ENCODE data around the gene KAZN.

KAZN gene

GRCh38 chr1:14897997-14898645 is 299.6 kb downstream of the KAZN start:
- Histone ChIP-seq H3K27ac (ENCODE audit: low read depth, low read length, poor library complexity, severe bottlenecking) (no peak overlapping the region), H3F3A (ENCODE audit: insufficient read depth, low read length) (no peaks in the 10 kb centered on the region), H3K9me3 (ENCODE audit: low read length) (no peaks in the 10 kb centered on the region), H3K36me3 (ENCODE audit: insufficient read depth, low read length) (no peaks in the 10 kb centered on the region), H4K20me1 (ENCODE audit: insufficient read depth, low read length) (no peaks in the 10 kb centered on the region), H3K4me2 (ENCODE audit: low read length) (no peak overlapping the region), H3K79me2 (ENCODE audit: insufficient read depth, low read length) (no peaks in the 10 kb centered on the region), H2AFZ (ENCODE audit: low read length) (no peak overlapping the region), H3K9me2 (ENCODE audit: low read depth, low read length) (no peaks in the 10 kb centered on the region), H3K9ac (ENCODE audit: low read length) (no peak overlapping the region), H3K27me3 (ENCODE audit: insufficient read depth, low read length) (no peaks in the 10 kb centered on the region; the same call in 1 of the 2 replicates), H3K4me3 (ENCODE audit: low read depth, low read length, poor library complexity, severe bottlenecking) (no peak overlapping the region), H3K4me1 (ENCODE audit: insufficient read depth, low read length, severe bottlenecking) (no peaks in the 10 kb centered on the region)
- TF ChIP-seq EZH2 (IDR thresholded peaks at IDR 0.05; ENCODE audit: borderline replicate concordance, low read length) (no peak), CTCF (IDR thresholded peaks at IDR 0.05; ENCODE audit: low read length) (no peak)

GRCh38 chr1:14899686-14900085 is 301.2 kb downstream of the KAZN start:
- Histone ChIP-seq H4K20me1 (ENCODE audit: insufficient read depth, low read length) (no peaks in the 10 kb centered on the region), H3K27ac (ENCODE audit: low read depth, low read length, poor library complexity, severe bottlenecking) (no peak overlapping the region), H3K36me3 (ENCODE audit: insufficient read depth, low read length) (no peaks in the 10 kb centered on the region), H3K9me3 (ENCODE audit: low read length) (no peaks in the 10 kb centered on the region), H3K79me2 (ENCODE audit: insufficient read depth, low read length) (no peaks in the 10 kb centered on the region), H3F3A (ENCODE audit: insufficient read depth, low read length) (no peaks in the 10 kb centered on the region), H3K4me1 (ENCODE audit: insufficient read depth, low read length, severe bottlenecking) (no peaks in the 10 kb centered on the region), H2AFZ (ENCODE audit: low read length) (no peak overlapping the region), H3K9ac (ENCODE audit: low read length) (no peak overlapping the region), H3K4me2 (ENCODE audit: low read length) (no peak overlapping the region), H3K4me3 (ENCODE audit: low read depth, low read length, poor library complexity, severe bottlenecking) (no peak overlapping the region), H3K27me3 (ENCODE audit: insufficient read depth, low read length) (no peaks in the 10 kb centered on the region; the same call in 1 of the 2 replicates), H3K9me2 (ENCODE audit: low read depth, low read length) (no peaks in the 10 kb centered on the region)
- TF ChIP-seq CTCF (IDR thresholded peaks at IDR 0.05; ENCODE audit: low read length) (no peak), EZH2 (IDR thresholded peaks at IDR 0.05; ENCODE audit: borderline replicate concordance, low read length) (no peak)

- no peaks in the 10 kb centered on the region for H3K36me3 ChIP-seq (ENCODE audit: insufficient read depth, low read length)
- H3K4me2 ChIP-seq (ENCODE audit: low read length): no peak overlapping the region
- H3F3A ChIP-seq (ENCODE audit: insufficient read depth, low read length): no peaks in the 10 kb centered on the region
- H3K4me3 ChIP-seq (ENCODE audit: low read depth, low read length, poor library complexity, severe bottlenecking): no peak overlapping the region
- H4K20me1 ChIP-seq (ENCODE audit: insufficient read depth, low read length): no peaks in the 10 kb centered on the region
- TF ChIP-seq CTCF (IDR thresholded peaks at IDR 0.05; ENCODE audit: low read length) (no peak), EZH2 (IDR thresholded peaks at IDR 0.05; ENCODE audit: borderline replicate concordance, low read length) (no peak)
- H3K4me1 ChIP-seq (ENCODE audit: insufficient read depth, low read length, severe bottlenecking): no peaks in the 10 kb centered on the region
- no peaks in the 10 kb centered on the region for H3K9me2 ChIP-seq (ENCODE audit: low read depth, low read length)
- no peaks in the 10 kb centered on the region for H3K9me3 ChIP-seq (ENCODE audit: low read length)
- no peaks in the 10 kb centered on the region; the same call in 1 of the 2 replicates for H3K27me3 ChIP-seq (ENCODE audit: insufficient read depth, low read length)
- H2AFZ ChIP-seq (ENCODE audit: low read length): no peak overlapping the region
- H3K9ac ChIP-seq (ENCODE audit: low read length): no peak overlapping the region
- no peak overlapping the region for H3K27ac ChIP-seq (ENCODE audit: low read depth, low read length, poor library complexity, severe bottlenecking)
- no peaks in the 10 kb centered on the region for H3K79me2 ChIP-seq (ENCODE audit: insufficient read depth, low read length)
Observed at GRCh38 chr1:14901371-14901954, 303.0 kb downstream of the KAZN start.
